Hepatocyte (in vitro differentiated cells): ENCODE results near the gene SERPING1. TPM values are rescaled to one million over a fixed set of nuclear protein-coding genes. Genes with fewer than 3 reads are reported as not detected.

ENCODE experiments used
- DNase-seq: peaks from one replicate; pipeline ENCODE4 v3.0.0-alpha.2; 2016; ENCODE audit warnings: low spot score
- H2AFZ ChIP-seq: fragments of 200-600 bp; sonication (generic); 2 replicates; pipeline ENCODE4 v1.6.0; 2016; ENCODE audit warnings: antibody characterized with exemption, mild to moderate bottlenecking
- H3K27ac ChIP-seq: fragments of 200-600 bp; sonication (generic); 2 replicates; pipeline ENCODE4 v1.5.1; 2016; ENCODE audit warnings: mild to moderate bottlenecking
- H3K27me3 ChIP-seq: fragments of 200-600 bp; sonication (generic); 2 replicates; pipeline ENCODE4 v1.6.1; 2016
- H3K36me3 ChIP-seq: fragments of 200-600 bp; sonication (generic); replicated peaks from 2 replicates; pipeline ENCODE4 v1.5.1; 2016; ENCODE audit warnings: low read depth; ENCODE audit not compliant: insufficient read depth
- H3K4me1 ChIP-seq: fragments of 200-600 bp; sonication (generic); 2 replicates; pipeline ENCODE4 v1.5.1; 2016; ENCODE audit warnings: mild to moderate bottlenecking, moderate library complexity; ENCODE audit not compliant: insufficient read depth
- H3K4me2 ChIP-seq: fragments of 200-600 bp; sonication (generic); 2 replicates; pipeline ENCODE4 v1.6.0; 2016
- H3K4me3 ChIP-seq: fragments of 200-600 bp; sonication (generic); 2 replicates; pipeline ENCODE4 v1.5.1; 2016; ENCODE audit warnings: mild to moderate bottlenecking
- H3K79me2 ChIP-seq: fragments of 200-600 bp; sonication (generic); 2 replicates; pipeline ENCODE4 v1.6.0; 2017; ENCODE audit warnings: mild to moderate bottlenecking
- H3K9me2 ChIP-seq: fragments of 200-600 bp; sonication (generic); replicated peaks from 2 replicates; pipeline ENCODE4 v1.6.0; 2017; ENCODE audit warnings: mild to moderate bottlenecking; ENCODE audit not compliant: insufficient read depth
- H3K9me3 ChIP-seq: fragments of 200-600 bp; sonication (generic); 2 replicates; pipeline ENCODE4 v1.5.1; 2016; ENCODE audit warnings: low read depth, mild to moderate bottlenecking
- H4K20me1 ChIP-seq: fragments of 200-600 bp; sonication (generic); 2 replicates; pipeline ENCODE4 v1.6.0; 2016; ENCODE audit warnings: mild to moderate bottlenecking; ENCODE audit not compliant: insufficient read depth, poor library complexity, severe bottlenecking
- CTCF ChIP-seq: fragments of 200-600 bp; sonication (generic); IDR thresholded peaks from 2 replicates; pipeline ENCODE4 v1.5.1; 2016; ENCODE audit warnings: antibody characterized with exemption, mild to moderate bottlenecking; ENCODE audit not compliant: poor library complexity
- EZH2 ChIP-seq: fragments of 200-600 bp; sonication (generic); IDR thresholded peaks from 2 replicates; pipeline ENCODE4 v1.6.1; 2016; ENCODE audit warnings: antibody characterized with exemption, mild to moderate bottlenecking, borderline replicate concordance
- EZH2phosphoT487 ChIP-seq: fragments of 200-600 bp; sonication (generic); IDR thresholded peaks from one replicate; pipeline ENCODE4 v1.6.1; 2018; ENCODE audit warnings: antibody characterized with exemption, mild to moderate bottlenecking, low read depth, moderate library complexity; ENCODE audit not compliant: unreplicated experiment, severe bottlenecking
- WGBS: methylation state at CpG from one replicate; pipeline ENCODE4 v1.1.6; 2016; ENCODE audit warnings: low lambda C conversion rate; ENCODE audit errors: missing lambda C conversion rate; 5-methylcytosine and 5-hydroxymethylcytosine counted together
- polyA plus RNA-seq: library from polyadenylated mRNA; unstranded; fragments of >200 nt; fragmentation: Nextera tagmentation; extraction: Ambion mirVana; gene quantifications from 2 replicates; pipeline ENCODE4 v1.2.1, GENCODE V29; 2016
- total RNA-seq: library from RNA; depleted of rRNA; stranded (reverse); fragments of >200 nt; gene quantifications from 2 replicates; pipeline ENCODE4 v1.2.3, GENCODE V29; 2014

SERPING1 gene
- total and polyA plus RNA-seq, 2 experiments from 2014 or later = 129 to 445 TPM

- no peak overlapping the region for H3K27ac ChIP-seq
- no peak overlapping the region for H3K4me2 ChIP-seq
- no peaks in the 10 kb centered on the region for H3K9me2 ChIP-seq
- H3K4me3 ChIP-seq = no peak overlapping the region
- H2AFZ ChIP-seq = no peak overlapping the region
- DNase-seq = no peak
- no peaks in the 10 kb centered on the region for H3K27me3 ChIP-seq
- peaks cover 3% of the 10 kb centered on the region for H3K79me2 ChIP-seq
- no peak for TF ChIP-seq CTCF
- TF ChIP-seq EZH2 = no peak
- TF ChIP-seq EZH2phosphoT487 = no peak
- WGBS = 89% methylated on average over 6 of the region's 6 CpGs
- no peaks in the 10 kb centered on the region for H3K9me3 ChIP-seq
- H3K4me1 ChIP-seq = no peaks in the 10 kb centered on the region
- H3K36me3 ChIP-seq = no peaks in the 10 kb centered on the region
- H4K20me1 ChIP-seq = no peaks in the 10 kb centered on the region
These were observed 36.0 kb downstream of the SERPING1 start for GRCh38 chr11:57633394-57634070.

GRCh38 chr11:57634311-57634710, 36.8 kb downstream of the SERPING1 start:
- TF ChIP-seq EZH2phosphoT487 (no peak), EZH2 (no peak), CTCF (no peak)
- H3K9me3 ChIP-seq = no peaks in the 10 kb centered on the region
- H4K20me1 ChIP-seq = no peaks in the 10 kb centered on the region
- H3K27ac ChIP-seq = no peak overlapping the region
- no peaks in the 10 kb centered on the region for H3K4me1 ChIP-seq
- no peaks in the 10 kb centered on the region for H3K27me3 ChIP-seq
- no peak overlapping the region for H2AFZ ChIP-seq
- DNase-seq = no peak
- H3K36me3 ChIP-seq = no peaks in the 10 kb centered on the region
- H3K4me2 ChIP-seq = no peak overlapping the region
- no peaks in the 10 kb centered on the region for H3K9me2 ChIP-seq
- H3K79me2 ChIP-seq = peaks cover 11% of the 10 kb centered on the region
- H3K4me3 ChIP-seq = no peak overlapping the region

GRCh38 chr11:57635246-57635645, 37.8 kb downstream of the SERPING1 start:
- Histone ChIP-seq H3K9me3 (no peaks in the 10 kb centered on the region), H3K4me1 (peaks cover 9% of the 10 kb centered on the region), H3K4me3 (no peak overlapping the region), H3K79me2 (peaks cover 16% of the 10 kb centered on the region), H3K9me2 (no peaks in the 10 kb centered on the region), H2AFZ (no peak overlapping the region), H4K20me1 (peaks cover 4% of the 10 kb centered on the region), H3K27ac (no peak overlapping the region), H3K27me3 (no peaks in the 10 kb centered on the region), H3K36me3 (no peaks in the 10 kb centered on the region), H3K4me2 (no peak overlapping the region)
- WGBS = 93% methylated on average over 8 of the region's 8 CpGs
- TF ChIP-seq EZH2phosphoT487 (no peak), CTCF (no peak), EZH2 (no peak)
- no peak for DNase-seq
